Measurements from ENCODE around the gene CBX2.
"Not testable (repeated sequence)": the region's sequence is repeated elsewhere in the genome, so short reads cannot be mapped to it uniquely, and the experiment has no call there.

CBX2 gene

GRCh38 chr17:79742951-79743476 is 34.9 kb upstream of the CBX2 start:
- DNase-seq (ENCODE audit: low read depth) = no peak

GRCh38 chr17:79743614-79744013 is 34.3 kb upstream of the CBX2 start:
- DNase-seq (ENCODE audit: low read depth) = no peak

- DNase-seq (ENCODE audit: low read depth) = no peak
Measured at GRCh38 chr17:79745641-79746105, 32.3 kb upstream of the CBX2 start.

GRCh38 chr17:79746889-79747507 is 30.9 kb upstream of the CBX2 start:
- DNase-seq (ENCODE audit: low read depth) = no peak

- no peak for DNase-seq (ENCODE audit: low read depth)
Measured at GRCh38 chr17:79747508-79748294, 30.2 kb upstream of the CBX2 start.

GRCh38 chr17:79748295-79749099 is 29.5 kb upstream of the CBX2 start:
- no peak for DNase-seq (ENCODE audit: low read depth)

- no peak for DNase-seq (ENCODE audit: low read depth)
Measured at GRCh38 chr17:79749156-79749815, 28.7 kb upstream of the CBX2 start.

GRCh38 chr17:79749958-79750357 is 28.0 kb upstream of the CBX2 start:
- no peak for DNase-seq (ENCODE audit: low read depth)

GRCh38 chr17:79750650-79751545 is 27.1 kb upstream of the CBX2 start:
- no peak for DNase-seq (ENCODE audit: low read depth)

GRCh38 chr17:79752175-79752574 is 25.8 kb upstream of the CBX2 start:
- DNase-seq (ENCODE audit: low read depth) = no peak

GRCh38 chr17:79754370-79754769 is 23.6 kb upstream of the CBX2 start:
- no peak for DNase-seq (ENCODE audit: low read depth)

- not testable (repeated sequence) for DNase-seq (ENCODE audit: low read depth)
Measured at GRCh38 chr17:79754903-79755302, 23.0 kb upstream of the CBX2 start.

GRCh38 chr17:79755591-79755990 is 22.4 kb upstream of the CBX2 start:
- no peak for DNase-seq (ENCODE audit: low read depth)

- no peak for DNase-seq (ENCODE audit: low read depth)
Measured at GRCh38 chr17:79757140-79757745, 20.7 kb upstream of the CBX2 start.

GRCh38 chr17:79758271-79758670 is 19.7 kb upstream of the CBX2 start:
- no peak for DNase-seq (ENCODE audit: low read depth)

- DNase-seq (ENCODE audit: low read depth) = no peak
Measured at GRCh38 chr17:79760197-79760906, 17.6 kb upstream of the CBX2 start.

- no peak for DNase-seq (ENCODE audit: low read depth)
Measured at GRCh38 chr17:79761894-79762589, 15.9 kb upstream of the CBX2 start.

GRCh38 chr17:79765708-79766107 is 12.2 kb upstream of the CBX2 start:
- DNase-seq (ENCODE audit: low read depth) = no peak
